Left cardiac atrium (tissue), 4 donors: ENCODE data around the gene UTP11. TPM values are rescaled to one million over a fixed set of nuclear protein-coding genes. Genes with fewer than 3 reads are reported as not detected.

Experiments used
- ATAC-seq, 2 donors: fragments of 200-7000 bp; cut with Tn5 transposase; one replicate each; pipeline ENCODE4 v1.9.1; 2020; ENCODE audit warnings: mild to moderate bottlenecking in 2 of 2, moderate library complexity in 2 of 2
- DNase-seq: peaks from one replicate; pipeline ENCODE4 v3.0.0-alpha.2; 2020
- intact Hi-C, 2 donors: fragments of 100-400 bp; cut with DNase I; formaldehyde crosslinking; loops; one replicate each; pipeline versions ENCODE4 v1.14.1 to v1.15.1; 2022 to 2023
- total RNA-seq, 2 donors: library from RNA; stranded (reverse); fragmentation: NEBNext Ultra II Directional; extraction: Animal tissue kit (Norgen Biotek cat#: 25700); gene quantifications; one replicate each; pipeline ENCODE4 v1.2.1, GENCODE V29; 2021
- donor health status: DM: no; HTN: yes; CAD: no.
- donor health status: DM: no; HTN: yes; CAD: no; lungs with severe emphysema.
- donor health status: DM: yes; HTN: yes; CAD: no.
- donor health status: Dilated cardiomyopathy.

Gene UTP11
- total RNA-seq, 2 donors from 2014 or later, result 24.7 to 37.8 TPM

DNA sequence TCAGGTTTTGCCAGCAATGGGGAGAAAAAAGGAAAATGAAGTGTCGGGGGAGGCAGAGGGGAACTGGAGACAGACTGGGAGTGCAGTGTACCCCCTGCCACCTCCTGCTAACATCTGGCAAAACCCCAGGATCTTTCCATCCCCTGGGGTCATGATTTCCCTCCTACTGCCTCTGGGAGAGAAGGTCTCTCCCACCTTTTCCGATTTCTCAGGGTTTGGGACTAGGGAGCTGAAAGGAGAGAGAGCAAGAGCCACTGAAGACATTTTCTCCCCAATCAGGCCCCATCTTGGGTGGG lies 12.4 kb upstream of the UTP11 start:
- DNase-seq (no peak), ATAC-seq (no peak)
- intact Hi-C loops, result no loop called here

DNA sequence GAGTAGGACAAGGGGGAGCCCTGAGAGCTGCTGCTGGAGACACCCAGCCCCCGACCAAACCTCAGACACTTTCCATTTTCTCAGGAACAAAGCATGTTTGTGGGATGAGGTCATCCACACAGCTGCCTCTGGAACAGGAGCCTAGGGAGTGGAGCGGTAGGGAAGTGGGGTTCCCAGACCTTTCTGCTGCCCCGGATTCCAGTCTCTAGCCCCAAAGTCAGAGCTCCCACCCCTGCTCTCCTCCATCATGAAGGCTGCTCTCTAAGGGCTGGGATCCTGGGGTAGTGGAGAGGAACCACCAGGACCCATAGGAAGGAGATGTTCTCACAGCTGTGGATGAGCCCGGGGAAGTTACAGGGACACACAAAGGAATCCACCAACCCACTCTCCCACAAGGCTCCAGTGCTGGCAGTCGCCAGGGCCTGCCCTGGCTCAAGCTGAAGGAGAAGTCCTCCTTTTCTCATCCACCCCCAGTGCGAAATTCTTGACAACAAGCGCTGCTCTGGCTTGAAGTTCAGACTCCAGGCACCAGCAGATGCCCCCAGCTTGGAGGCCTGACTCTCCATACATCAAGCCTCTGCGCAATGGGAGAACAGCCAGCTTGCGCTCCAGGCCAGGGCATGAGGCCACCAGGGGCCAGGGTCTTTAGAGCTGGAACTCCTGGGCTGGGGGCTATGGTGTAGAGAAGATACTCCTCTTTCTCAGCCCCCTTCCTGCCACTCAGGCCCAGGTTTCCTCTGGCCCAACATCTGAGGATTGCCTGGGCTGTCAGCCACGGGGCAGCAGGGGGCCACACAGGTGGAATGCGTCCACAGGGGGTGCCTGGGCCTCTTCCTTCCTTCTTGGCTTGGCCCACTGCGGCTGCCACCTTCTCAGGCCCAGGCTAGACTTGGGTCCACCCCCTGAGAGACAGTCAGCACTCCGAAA lies 11.7 kb upstream of the UTP11 start:
- intact Hi-C loops, result no loop called here
- DNase-seq (peak; percentile 45), ATAC-seq (peak in 1 of 2 donors; percentile 25)

- no peak for DNase-seq
- intact Hi-C loops, result no loop called here
- ATAC-seq, result no peak
These were observed 9.0 kb upstream of the UTP11 start for GRCh38 chr1:38003261-38004250.

GRCh38 chr1:38004284-38005108 lies 8.0 kb upstream of the UTP11 start:
- DNase-seq (no peak), ATAC-seq (no peak)
- intact Hi-C loops, result no loop called here

DNA sequence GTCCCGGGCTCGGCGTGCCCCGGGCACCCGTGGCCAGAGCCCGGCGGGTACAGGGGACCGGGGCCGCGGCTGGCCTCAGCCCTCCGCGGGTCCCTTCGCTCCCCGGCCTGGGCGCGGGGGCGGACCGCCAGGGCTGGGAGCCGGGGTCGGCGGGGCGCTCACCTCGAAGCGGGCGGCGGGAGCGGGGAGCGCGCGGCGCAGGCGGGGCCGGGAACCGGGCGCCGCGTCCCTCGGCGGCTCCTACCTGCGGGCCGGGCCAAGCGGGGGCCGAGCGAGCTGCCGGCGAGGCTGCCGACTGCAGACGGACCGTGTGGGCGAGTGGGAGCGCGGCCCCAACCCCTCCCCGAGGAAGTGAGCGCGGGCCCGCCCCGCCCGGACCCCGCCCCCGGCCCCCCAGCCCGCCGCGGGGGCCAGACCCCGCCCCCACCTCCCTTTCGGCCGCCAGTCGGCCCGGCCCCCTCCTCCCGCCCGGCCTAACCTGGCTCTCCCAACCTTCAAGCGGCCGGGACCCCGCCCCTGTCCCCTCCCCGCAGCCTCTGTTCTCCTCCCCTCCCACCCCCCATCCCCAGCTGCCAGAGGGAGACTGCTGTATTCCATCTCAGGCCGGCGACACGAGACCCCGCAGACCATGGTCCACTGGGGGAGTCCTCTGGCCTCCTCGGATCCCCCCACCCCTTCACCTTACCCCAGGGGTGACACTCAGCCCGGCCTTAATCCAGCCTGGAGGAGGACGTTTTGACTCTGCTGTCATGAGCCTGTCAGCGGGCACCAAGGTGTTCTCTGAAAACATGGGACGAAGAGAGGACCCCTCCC lies 7.1 kb upstream of the UTP11 start, which contains the start of gene FHL3:
Gene FHL3 (minus strand): TSS at position 320 of the 813 bp plus-strand sequence. CDS start 6,102 bp downstream, outside the sequence.
- intact Hi-C loops, result no loop called here
- DNase-seq (peak; percentile 79), ATAC-seq (peak; percentile 69 to 71)

DNA sequence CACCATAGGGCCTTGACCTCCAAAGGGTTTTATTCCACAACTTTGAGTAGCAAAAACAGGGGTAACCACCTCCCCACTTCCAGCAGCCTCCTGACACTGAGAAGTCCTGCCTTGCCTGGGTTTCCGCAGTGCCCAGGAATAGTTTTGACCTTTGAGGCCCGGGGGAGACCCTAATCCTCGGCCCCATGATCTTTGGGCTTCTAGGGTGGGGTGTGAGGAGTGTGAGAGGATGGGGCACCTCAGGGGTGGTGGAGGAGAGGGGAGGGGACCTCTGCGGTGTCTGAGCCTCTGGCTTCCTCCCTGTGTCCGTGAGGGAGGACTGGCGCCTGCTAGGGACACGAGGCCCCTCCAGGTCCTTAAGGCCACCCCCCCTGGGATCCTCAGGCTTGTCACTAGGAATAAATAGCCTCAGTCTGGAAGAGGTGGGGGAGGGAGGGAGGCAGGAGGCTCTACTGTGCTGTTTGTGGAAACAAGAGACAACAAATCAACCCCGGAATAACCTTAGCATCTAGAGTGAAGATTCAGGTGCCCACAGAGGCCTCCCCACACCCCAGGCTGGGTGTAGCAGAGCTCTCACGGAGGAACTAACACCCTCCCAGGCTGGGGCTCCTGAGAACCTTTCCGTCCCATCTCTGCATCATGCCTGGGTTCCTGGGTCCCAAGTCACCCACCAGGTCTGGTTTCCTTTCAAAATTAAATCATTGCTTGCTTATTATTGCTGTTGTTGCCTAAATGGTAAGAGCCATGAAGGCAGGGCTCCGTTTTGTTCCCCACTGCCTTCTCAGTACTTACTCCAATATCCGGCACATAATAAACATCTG lies 6.3 kb upstream of the UTP11 start:
- DNase-seq (peak; percentile 45), ATAC-seq (peak; percentile 20 to 24)
- intact Hi-C loops, result no loop called here

DNA sequence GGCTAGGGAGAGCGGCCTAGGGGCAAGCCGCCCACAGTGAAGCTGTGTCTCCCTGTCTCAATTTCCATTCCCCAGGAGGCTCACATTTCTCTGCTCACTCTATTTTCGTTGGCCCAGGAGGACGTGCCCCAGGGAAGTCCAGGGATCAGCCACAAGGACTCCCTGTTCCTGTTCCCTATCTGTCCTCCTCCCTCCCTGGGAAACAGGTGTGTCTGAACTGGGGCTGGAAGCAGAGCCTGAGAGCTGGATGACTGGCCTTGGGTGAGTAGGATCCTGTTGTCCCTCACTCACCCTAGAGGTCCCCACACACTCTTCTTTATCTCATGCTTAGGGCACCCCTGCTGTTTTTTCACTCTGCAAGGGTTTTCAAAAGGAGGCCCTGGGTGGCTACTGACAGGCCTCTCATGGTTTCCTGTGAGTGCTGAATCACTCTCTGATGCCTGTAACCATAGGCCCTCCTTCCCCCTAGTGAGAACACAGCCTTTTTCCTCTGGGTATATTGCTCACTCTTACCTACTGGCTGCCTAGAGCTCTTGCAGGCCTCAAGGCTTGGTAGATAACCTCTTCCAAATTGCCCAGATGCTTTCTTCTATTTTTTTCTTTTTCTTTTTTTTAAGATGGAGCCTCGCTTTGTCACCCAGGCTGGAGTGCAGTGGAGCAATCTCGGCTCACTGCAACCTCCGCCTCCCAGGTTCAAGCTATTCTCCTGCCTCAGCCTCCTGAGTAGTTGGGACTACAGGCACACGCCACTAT lies 3.3 kb upstream of the UTP11 start:
- no peak for DNase-seq
- no peak for ATAC-seq
- intact Hi-C loops, result no loop called here

DNA sequence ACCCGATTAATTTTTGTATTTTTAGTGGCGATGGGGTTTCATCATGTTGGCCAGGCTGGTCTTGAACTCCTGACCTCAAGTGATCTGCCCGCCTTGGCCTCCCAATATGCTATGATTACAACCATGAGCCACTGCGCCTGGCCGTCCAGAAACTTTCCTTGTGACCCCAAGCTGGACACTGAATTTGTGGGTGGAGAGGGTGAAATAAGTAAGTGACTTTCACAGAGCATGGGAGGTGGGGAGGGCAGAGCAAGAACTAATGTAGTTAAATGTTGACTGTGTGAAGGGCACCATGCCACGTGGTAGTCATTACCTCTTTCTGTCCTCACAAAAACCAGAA lies 2.7 kb upstream of the UTP11 start:
- no peak for DNase-seq
- intact Hi-C loops, result no loop called here
- no peak for ATAC-seq

DNA sequence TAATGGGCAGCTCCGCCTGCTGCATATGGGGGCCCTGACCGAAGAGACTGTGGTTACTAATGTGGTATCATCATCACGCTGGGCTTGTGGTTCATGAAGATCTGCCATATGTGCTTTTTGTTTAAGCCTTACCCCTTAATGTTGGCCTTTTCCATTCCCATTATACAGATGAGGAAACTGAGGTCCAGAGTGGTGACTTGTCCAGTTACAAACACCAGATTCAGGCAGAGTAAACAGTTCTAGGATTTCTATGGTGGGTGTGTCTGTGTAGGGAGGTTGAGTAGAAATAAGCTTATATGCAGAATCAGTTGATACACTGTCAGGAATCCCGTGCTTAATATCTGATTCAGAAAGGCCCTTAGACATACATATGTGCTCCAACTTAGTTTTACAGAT lies 691 bp downstream of the UTP11 start:
- ATAC-seq (no peak), DNase-seq (no peak)
- intact Hi-C loops, result no loop called here

- ATAC-seq (no peak), DNase-seq (no peak)
- intact Hi-C loops, result no loop called here
These were observed 1.6 kb downstream of the UTP11 start for GRCh38 chr1:38014171-38014570.

GRCh38 chr1:38014724-38015424 lies 2.3 kb downstream of the UTP11 start:
- intact Hi-C loops, result no loop called here
- DNase-seq (no peak), ATAC-seq (no peak)

DNA sequence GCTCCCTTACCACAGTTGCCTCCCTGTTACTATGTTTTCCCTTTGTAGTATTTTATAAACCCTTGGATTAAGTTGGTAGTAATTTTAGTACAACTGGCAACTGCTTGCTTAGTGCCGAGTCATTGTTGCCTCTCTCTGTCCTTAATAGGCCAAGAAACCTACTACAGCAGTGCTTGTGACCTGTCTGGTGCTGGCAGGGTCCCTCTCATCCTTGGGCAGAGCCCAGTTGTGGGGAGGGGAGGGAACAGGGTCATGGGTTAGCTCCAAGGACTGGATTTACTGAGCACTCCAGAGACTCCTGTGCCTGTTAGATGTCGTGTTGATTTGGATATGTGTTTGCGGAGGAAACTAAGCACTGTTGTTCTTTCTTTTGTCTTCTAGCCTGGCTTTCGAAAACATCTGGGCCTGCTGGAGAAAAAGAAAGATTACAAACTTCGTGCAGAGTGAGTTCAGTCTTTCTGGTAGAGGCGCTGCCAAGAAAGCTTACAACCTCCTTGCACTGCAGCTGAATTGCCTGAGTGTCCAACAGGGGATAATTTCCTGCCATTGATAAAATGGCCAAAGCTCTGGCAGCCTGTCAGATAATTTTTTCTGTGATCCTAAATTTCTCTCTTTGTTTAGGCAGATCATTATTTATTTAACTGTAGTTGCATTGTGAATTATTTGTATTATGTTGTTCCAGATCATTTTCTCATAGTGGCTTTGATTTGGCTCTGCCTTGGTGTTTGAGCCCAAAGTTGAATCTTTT lies 3.6 kb downstream of the UTP11 start:
- DNase-seq, result no peak
- peak in 1 of 2 donors; percentile 4 for ATAC-seq
- intact Hi-C loops, result no loop called here

DNA sequence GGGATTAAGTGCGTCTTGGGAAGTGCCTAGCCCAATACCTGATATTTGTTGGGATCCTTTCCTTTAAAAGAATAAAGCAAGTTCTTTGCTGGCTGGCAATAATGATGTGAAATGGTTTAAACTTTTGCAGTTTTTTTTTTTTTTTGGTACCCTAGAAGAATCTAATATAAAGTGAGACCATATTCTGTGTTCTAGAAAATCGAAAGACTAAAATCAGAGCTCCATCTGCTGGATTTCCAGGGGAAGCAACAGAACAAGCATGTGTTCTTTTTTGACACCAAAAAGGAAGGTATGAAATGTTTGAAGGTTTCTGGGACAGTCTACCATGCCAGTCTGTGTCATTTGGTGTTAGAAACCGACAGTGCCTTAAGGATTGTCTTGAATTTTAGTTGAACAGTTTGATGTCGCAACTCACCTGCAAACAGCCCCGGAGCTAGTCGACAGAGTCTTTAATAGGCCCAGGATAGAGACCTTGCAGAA lies 6.4 kb downstream of the UTP11 start:
- no peak for ATAC-seq

DNA sequence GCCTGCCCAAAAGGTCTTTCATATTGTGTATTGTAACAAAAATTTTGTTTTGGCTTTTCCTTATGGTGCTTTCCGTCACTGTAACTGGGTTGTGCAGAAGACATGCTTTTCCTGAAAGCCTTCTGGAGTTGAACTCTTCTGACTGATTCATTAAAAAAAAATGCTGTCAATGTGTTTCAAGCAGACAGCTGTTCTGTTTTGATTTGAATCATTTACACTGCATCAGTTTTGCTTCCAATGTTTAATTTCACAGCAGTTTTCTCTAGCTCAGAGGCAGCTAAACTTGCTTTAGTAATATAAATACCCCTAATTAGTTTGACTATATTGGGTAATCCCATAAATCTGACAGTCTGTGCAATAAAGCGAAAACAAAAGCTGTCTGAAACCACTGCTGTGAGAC lies 7.9 kb downstream of the UTP11 start:
- ATAC-seq (no peak), DNase-seq (no peak)
- intact Hi-C loops, result loop anchor here in 1 of 2 donors (10.0 kb wide), 1 partner anchor 814 kb away; no protein-coding TSS in a partner anchor

More for the DNA sequence above, 6.4 kb downstream of the UTP11 start:
- intact Hi-C loops, result no loop called here
- DNase-seq, result no peak

GRCh38 chr1:38021969-38022368 lies 9.4 kb downstream of the UTP11 start:
- intact Hi-C loops, result loop anchor here in 1 of 2 donors (10.0 kb wide), 1 partner anchor 813 kb away; no protein-coding TSS in a partner anchor
- DNase-seq (no peak), ATAC-seq (no peak)
